H9 (cell line): ENCODE data around the gene SAXO1. TPM values are rescaled to one million over a fixed set of nuclear protein-coding genes. Genes with fewer than 3 reads are reported as not detected.

Experiments
- DNase-seq: peaks from one replicate; pipeline ENCODE4 v3.0.0-alpha.2; 2017
- H2AFZ ChIP-seq: one replicate; pipeline ENCODE4 v1.6.1; 2013; ENCODE audit warnings: mild to moderate bottlenecking, low read length, control low read depth, moderate library complexity
- H2AK5ac ChIP-seq: 2 replicates; pipeline ENCODE4 v1.6.1; 2013; ENCODE audit warnings: low read length, control low read depth, mixed read lengths; ENCODE audit not compliant: insufficient read length
- H2BK120ac ChIP-seq: one replicate; pipeline ENCODE4 v1.6.1; 2013; ENCODE audit warnings: low read depth, mild to moderate bottlenecking, low read length, control low read depth, inconsistent platforms; ENCODE audit not compliant: poor library complexity, severe bottlenecking
- H2BK12ac ChIP-seq: 2 replicates; pipeline ENCODE4 v1.6.1; 2013; ENCODE audit warnings: low read length, control low read depth, mixed read lengths, low read depth; ENCODE audit not compliant: insufficient read length
- H2BK15ac ChIP-seq: 2 replicates; pipeline ENCODE4 v1.6.1; 2013; ENCODE audit warnings: low read depth, low read length, control low read depth
- H2BK20ac ChIP-seq: one replicate; pipeline ENCODE4 v1.6.1; 2013; ENCODE audit warnings: low read depth, mild to moderate bottlenecking, low read length, control low read depth, inconsistent platforms; ENCODE audit not compliant: poor library complexity, severe bottlenecking
- H2BK5ac ChIP-seq: 2 replicates; pipeline ENCODE4 v1.6.1; 2013; ENCODE audit warnings: low read length, control low read depth, mixed read lengths; ENCODE audit not compliant: insufficient read length
- H3K14ac ChIP-seq: 2 replicates; pipeline ENCODE4 v1.6.1; 2013; ENCODE audit warnings: low read length, control low read depth; ENCODE audit not compliant: insufficient read depth
- H3K18ac ChIP-seq: 2 replicates; pipeline ENCODE4 v1.6.1; 2013; ENCODE audit warnings: low read depth, mild to moderate bottlenecking, mixed read lengths, low read length, control low read depth; ENCODE audit not compliant: insufficient read length
- H3K23ac ChIP-seq: 2 replicates; pipeline ENCODE4 v1.6.1; 2013; ENCODE audit warnings: low read length, control low read depth, mixed read lengths, low read depth; ENCODE audit not compliant: insufficient read length
- H3K23me2 ChIP-seq: 2 replicates; pipeline ENCODE4 v1.6.1; 2013; ENCODE audit warnings: low read depth, mild to moderate bottlenecking, mixed read lengths, low read length, control low read depth; ENCODE audit not compliant: insufficient read length, poor library complexity, severe bottlenecking
- H3K27ac ChIP-seq: 2 replicates; pipeline ENCODE4 v1.5.1; 2013; ENCODE audit warnings: low read length, control low read depth, mixed read lengths, low read depth; ENCODE audit not compliant: insufficient read length
- H3K27me3 ChIP-seq: 2 replicates; pipeline ENCODE4 v1.6.1; 2013; ENCODE audit warnings: low read length, control low read depth, inconsistent platforms; ENCODE audit not compliant: insufficient read depth
- H3K4ac ChIP-seq: 2 replicates; pipeline ENCODE4 v1.6.1; 2013; ENCODE audit warnings: low read depth, mild to moderate bottlenecking, control low read depth, inconsistent platforms, low read length, moderate library complexity
- H3K4me1 ChIP-seq: 2 replicates; pipeline ENCODE4 v1.6.1; 2013; ENCODE audit warnings: low read length, control low read depth, inconsistent platforms; ENCODE audit not compliant: insufficient read depth
- H3K4me2 ChIP-seq: 2 replicates; pipeline ENCODE4 v1.6.1; 2013; ENCODE audit warnings: low read length, control low read depth, mixed read lengths; ENCODE audit not compliant: insufficient read length, insufficient read depth
- H3K56ac ChIP-seq: 2 replicates; pipeline ENCODE4 v1.6.1; 2013; ENCODE audit warnings: low read depth, mild to moderate bottlenecking, mixed read lengths, low read length, control low read depth; ENCODE audit not compliant: insufficient read length
- H3K79me1 ChIP-seq: 2 replicates; pipeline ENCODE4 v1.6.1; 2013; ENCODE audit warnings: low read depth, mild to moderate bottlenecking, moderate library complexity, low read length, control low read depth, inconsistent platforms; ENCODE audit not compliant: insufficient read depth, poor library complexity, severe bottlenecking
- H3K79me2 ChIP-seq: 2 replicates; pipeline ENCODE4 v1.6.1; 2013; ENCODE audit warnings: low read length, control low read depth, inconsistent platforms; ENCODE audit not compliant: insufficient read depth
- H3K9ac ChIP-seq: 2 replicates; pipeline ENCODE4 v1.6.1; 2013; ENCODE audit warnings: low read length, control low read depth, mixed read lengths; ENCODE audit not compliant: insufficient read length; ENCODE audit errors: extremely low read depth
- H3K9me3 ChIP-seq: one replicate; pipeline ENCODE4 v1.6.1; 2013; ENCODE audit warnings: low read depth, low read length, inconsistent platforms; ENCODE audit not compliant: control insufficient read depth
- H3T11ph ChIP-seq: one replicate; pipeline ENCODE4 v1.6.1; 2013; ENCODE audit warnings: mild to moderate bottlenecking, low read length, control low read depth, inconsistent platforms
- H4K20me1 ChIP-seq: one replicate; pipeline ENCODE4 v1.6.1; 2013; ENCODE audit not compliant: control insufficient read depth, insufficient read length, insufficient read depth
- H4K5ac ChIP-seq: 2 replicates; pipeline ENCODE4 v1.6.1; 2013; ENCODE audit warnings: low read depth, mild to moderate bottlenecking, mixed read lengths, low read length, control low read depth; ENCODE audit not compliant: insufficient read length
- H4K8ac ChIP-seq: replicated peaks from 2 replicates; pipeline ENCODE4 v1.6.1; 2013; ENCODE audit warnings: low read length, control low read depth, mixed read lengths, low read depth; ENCODE audit not compliant: insufficient read length
- H4K91ac ChIP-seq: 2 replicates; pipeline ENCODE4 v1.6.1; 2013; ENCODE audit warnings: low read depth, mild to moderate bottlenecking, moderate library complexity, mixed read lengths, low read length, control low read depth; ENCODE audit not compliant: insufficient read length
- H3K27ac Mint-ChIP-seq, 3 experiments: 2 replicates in 2 of 3; 3 replicates in 1 of 3; pipeline ENCODE4 v1.8.0; 2020 to 2021; ENCODE audit warnings: mixed read lengths in 3 of 3, mild to moderate bottlenecking in 1 of 3, moderate library complexity in 1 of 3
- H3K27me3 Mint-ChIP-seq: 2 replicates; pipeline ENCODE4 v1.8.0; 2021; ENCODE audit warnings: low read depth, mild to moderate bottlenecking, moderate library complexity, mixed read lengths
- H3K36me3 Mint-ChIP-seq, 3 experiments: 2 replicates in 2 of 3; 3 replicates in 1 of 3; pipeline ENCODE4 v1.8.0; 2020 to 2021; ENCODE audit warnings: low read depth in 3 of 3, mixed read lengths in 3 of 3; ENCODE audit not compliant: insufficient read depth in 1 of 3
- H3K4me1 Mint-ChIP-seq, 2 experiments: 2 replicates each; pipeline ENCODE4 v1.8.0; 2020; ENCODE audit warnings: mixed read lengths in 2 of 2
- H3K4me3 Mint-ChIP-seq, 2 experiments: 2 replicates in 1 of 2; 3 replicates in 1 of 2; pipeline ENCODE4 v1.8.0; 2020 to 2021; ENCODE audit warnings: mild to moderate bottlenecking in 2 of 2, mixed read lengths in 2 of 2, moderate library complexity in 1 of 2
- H3K9me3 Mint-ChIP-seq, 2 experiments: 2 replicates in 1 of 2; 3 replicates in 1 of 2; pipeline ENCODE4 v1.8.0; 2020; ENCODE audit warnings: mild to moderate bottlenecking in 2 of 2, mixed read lengths in 2 of 2, moderate library complexity in 1 of 2
- CTCF ChIP-seq: fragments of 200-600 bp; sonication (generic); conservative IDR thresholded peaks from 3 replicates; pipeline ENCODE4 v1.8.0; 2021; ENCODE audit warnings: antibody characterized with exemption, mild to moderate bottlenecking
- total RNA-seq: library from RNA; stranded (reverse); gene quantifications from 2 replicates; pipeline ENCODE4 v1.2.1, GENCODE V29; 2021

Gene SAXO1
- total RNA-seq, 1 experiment from 2014 or later: 0.09 TPM

DNA sequence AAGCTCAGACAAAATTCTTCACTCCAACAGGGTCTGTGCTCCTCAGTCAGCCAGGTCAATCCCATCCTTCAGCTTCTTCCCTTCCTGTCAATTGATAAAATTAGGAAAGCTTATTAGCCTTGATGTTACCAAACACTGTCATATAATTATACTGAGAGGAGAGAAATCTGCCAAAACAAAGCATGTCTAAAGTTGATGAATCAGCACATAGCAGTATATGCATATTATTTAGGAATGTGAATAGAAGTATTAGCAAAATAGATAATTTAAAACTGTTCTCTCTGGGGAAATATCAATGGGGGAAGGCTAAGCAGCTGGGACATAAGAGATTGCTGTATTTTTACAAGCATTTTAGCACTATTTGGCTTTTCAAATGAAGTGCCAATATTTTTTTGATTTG, 107.1 kb downstream of the SAXO1 start:
- Histone ChIP-seq H3K9me3 (no peaks in the 10 kb centered on the region), H2BK5ac (no peak overlapping the region), H4K20me1 (no peaks in the 10 kb centered on the region), H4K8ac (no peak overlapping the region), H3K56ac (no peak overlapping the region), H3K27me3 (no peaks in the 10 kb centered on the region), H3K79me1 (no peaks in the 10 kb centered on the region), H4K5ac (no peak overlapping the region), H3K4ac (no peak overlapping the region), H2BK12ac (no peak overlapping the region), H2AFZ (no peak overlapping the region), H2BK120ac (no peak overlapping the region), H3K9ac (no peak overlapping the region), H3K27ac (no peak overlapping the region), H4K91ac (no peak overlapping the region), H3K23me2 (no peaks in the 10 kb centered on the region), H3K14ac (no peak overlapping the region), H3T11ph (no peak overlapping the region), H3K79me2 (no peaks in the 10 kb centered on the region), H3K4me1 (no peaks in the 10 kb centered on the region), H2BK20ac (no peak overlapping the region), H3K18ac (no peak overlapping the region), H3K4me2 (no peak overlapping the region), H2AK5ac (no peak overlapping the region), H2BK15ac (no peak overlapping the region), H3K23ac (no peak overlapping the region)
- Mint-ChIP-seq H3K27ac (no peak overlapping the region), H3K27me3 (no peaks in the 10 kb centered on the region), H3K4me3 (no peak overlapping the region), H3K36me3 (no peaks in the 10 kb centered on the region), H3K9me3 (0 out of 5 replicates have a peak, but pooled peaks cover 0 to 2% of the 10 kb centered on the region in 2 experiments), H3K4me1 (peaks cover 0 to 4% of the 10 kb centered on the region in 2 experiments; a peak in 1 of 4 replicates)
- TF ChIP-seq CTCF: no peak
- DNase-seq: no peak
